ENCODE measurements around the gene EML6. TPM values are rescaled to one million over a fixed set of nuclear protein-coding genes. Genes with fewer than 3 reads are reported as not detected.

EML6 gene
- polyA plus RNA-seq, 1 of the 3 experiments (the other 2 are of a cell fraction) = 1.1 TPM

DNA sequence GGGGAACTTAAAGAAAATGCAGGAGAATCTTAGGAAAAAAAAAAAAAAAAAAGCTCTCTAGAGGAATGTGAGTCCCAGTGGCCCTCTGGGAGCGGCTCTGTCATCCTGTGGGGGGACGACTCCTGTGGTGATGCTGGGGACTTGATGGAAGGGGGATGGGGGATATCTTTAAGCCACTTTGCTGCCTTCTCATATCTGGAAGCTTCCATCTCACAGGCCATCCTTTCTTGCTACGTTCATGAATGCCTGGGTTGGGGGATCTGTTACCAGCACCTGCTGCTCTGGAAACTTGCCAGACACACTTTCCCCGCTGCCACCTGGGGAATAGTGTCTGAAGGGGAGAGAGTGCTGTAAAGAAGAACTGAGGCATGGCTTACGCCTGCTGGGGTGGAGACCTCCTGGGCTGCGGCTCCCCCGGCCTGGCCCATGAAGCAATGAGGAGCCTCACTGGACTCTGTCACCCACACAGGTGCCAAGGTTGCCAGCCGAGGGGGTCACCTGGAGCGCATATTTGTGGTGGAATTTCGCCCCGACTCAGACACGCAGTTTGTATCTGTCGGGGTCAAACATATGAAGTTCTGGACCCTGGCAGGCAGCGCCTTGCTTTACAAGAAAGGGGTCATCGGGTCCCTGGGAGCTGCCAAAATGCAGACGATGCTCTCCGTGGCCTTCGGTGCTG is 234.0 kb downstream of the EML6 start:
- Histone ChIP-seq H3K4me3 (ENCODE audit: low read depth in 2 of 2, low read length in 1 of 2) (no peak overlapping the region), H3K4me1 (ENCODE audit: control insufficient read depth in 1 of 2, insufficient read depth in 2 of 2, low read depth in 1 of 2, low read length in 1 of 2) (peaks cover 5 to 9% of the 10 kb centered on the region in 2 experiments; a peak in 3 of 4 replicates), H3K36me3 (replicated peaks in 1 of 2; ENCODE audit: control insufficient read depth in 1 of 2, insufficient read depth in 2 of 2, low read length in 1 of 2) (peaks cover 2 to 4% of the 10 kb centered on the region in 2 experiments), H3K9me3 (no peaks in the 10 kb centered on the region), H3K4me2 (no peak overlapping the region), H2AFZ (ENCODE audit: low read depth) (no peak overlapping the region), H3K9me2 (no peaks in the 10 kb centered on the region), H3K9ac (no peak overlapping the region), H3K27me3 (ENCODE audit: insufficient read depth) (no peaks in the 10 kb centered on the region), H3K79me2 (ENCODE audit: insufficient read depth) (no peaks in the 10 kb centered on the region), H3K27ac (ENCODE audit: low read depth in 2 of 2, low read length in 1 of 2) (no peak overlapping the region), H4K20me1 (ENCODE audit: insufficient read depth) (no peaks in the 10 kb centered on the region), H3F3A (replicated peaks; ENCODE audit: insufficient read depth) (peaks cover 7% of the 10 kb centered on the region)
- ChIA-PET CTCF (no interaction called here), POLR2A (no interaction called here)
- no peak for DNase-seq
- WGBS (ENCODE audit: low lambda C conversion rate) = 95% methylated on average over 15 of the region's 18 CpGs
- TF ChIP-seq YY1 (IDR thresholded peaks at IDR 0.05; ENCODE audit: low read depth) (no peak), SMC3 (IDR thresholded peaks at IDR 0.05; ENCODE audit: low read depth, low read length) (no peak), FOSL2 (IDR thresholded peaks at IDR 0.05; ENCODE audit: borderline replicate concordance, low read depth) (no peak), MEF2A (IDR thresholded peaks at IDR 0.05; ENCODE audit: borderline replicate concordance, low read depth) (no peak), PBX3 (IDR thresholded peaks at IDR 0.05) (no peak), GATA2 (CRISPR knock-in tag; IDR thresholded peaks at IDR 0.05) (no peak), NRF1 (IDR thresholded peaks at IDR 0.05; ENCODE audit: low read depth, low read length) (no peak), RCOR1 (IDR thresholded peaks at IDR 0.05; ENCODE audit: low read length) (no peak), GABPA (IDR thresholded peaks at IDR 0.05; ENCODE audit: low read depth) (no peak)

DNA sequence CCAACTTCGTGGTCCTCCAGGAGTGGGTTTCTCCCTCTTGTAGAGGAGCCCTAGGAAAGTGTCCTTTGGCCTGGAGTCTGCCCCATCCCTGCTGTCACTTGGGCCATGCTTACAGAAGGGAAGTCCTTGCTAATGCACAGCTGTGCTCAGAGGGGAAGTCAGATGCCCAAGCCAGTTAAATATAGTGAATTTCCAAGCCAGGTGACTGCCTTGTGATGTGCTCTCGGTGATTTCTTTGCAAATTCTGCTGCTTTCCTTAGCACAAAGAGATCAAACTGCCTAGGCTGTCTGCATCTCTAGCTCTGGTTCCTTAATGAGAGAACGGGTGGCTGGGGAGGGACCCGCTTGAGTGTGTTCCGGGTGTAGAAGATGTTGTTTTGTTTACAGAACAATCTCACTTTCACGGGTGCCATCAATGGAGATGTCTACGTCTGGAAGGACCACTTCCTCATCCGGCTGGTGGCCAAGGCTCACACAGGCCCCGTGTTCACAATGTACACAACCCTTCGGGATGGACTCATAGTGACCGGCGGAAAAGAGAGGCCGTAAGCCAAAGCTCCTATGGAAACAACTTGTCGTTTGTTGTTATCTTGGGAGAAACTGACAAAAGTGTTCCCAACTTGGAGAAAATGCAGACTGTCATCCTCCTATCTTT is 235.4 kb downstream of the EML6 start:
- H3F3A ChIP-seq (replicated peaks; ENCODE audit: insufficient read depth) = peaks cover 7% of the 10 kb centered on the region
- POLR2A ChIA-PET = no interaction called here
- peaks cover 0 to 5% of the 10 kb centered on the region in 2 experiments; a peak in 1 of 4 replicates for H3K4me1 ChIP-seq (ENCODE audit: control insufficient read depth in 1 of 2, insufficient read depth in 2 of 2, low read depth in 1 of 2, low read length in 1 of 2)
- no peaks in the 10 kb centered on the region for H3K27me3 ChIP-seq (ENCODE audit: insufficient read depth)
- H3K4me2 ChIP-seq = no peak overlapping the region
- TF ChIP-seq, protein P1, sequence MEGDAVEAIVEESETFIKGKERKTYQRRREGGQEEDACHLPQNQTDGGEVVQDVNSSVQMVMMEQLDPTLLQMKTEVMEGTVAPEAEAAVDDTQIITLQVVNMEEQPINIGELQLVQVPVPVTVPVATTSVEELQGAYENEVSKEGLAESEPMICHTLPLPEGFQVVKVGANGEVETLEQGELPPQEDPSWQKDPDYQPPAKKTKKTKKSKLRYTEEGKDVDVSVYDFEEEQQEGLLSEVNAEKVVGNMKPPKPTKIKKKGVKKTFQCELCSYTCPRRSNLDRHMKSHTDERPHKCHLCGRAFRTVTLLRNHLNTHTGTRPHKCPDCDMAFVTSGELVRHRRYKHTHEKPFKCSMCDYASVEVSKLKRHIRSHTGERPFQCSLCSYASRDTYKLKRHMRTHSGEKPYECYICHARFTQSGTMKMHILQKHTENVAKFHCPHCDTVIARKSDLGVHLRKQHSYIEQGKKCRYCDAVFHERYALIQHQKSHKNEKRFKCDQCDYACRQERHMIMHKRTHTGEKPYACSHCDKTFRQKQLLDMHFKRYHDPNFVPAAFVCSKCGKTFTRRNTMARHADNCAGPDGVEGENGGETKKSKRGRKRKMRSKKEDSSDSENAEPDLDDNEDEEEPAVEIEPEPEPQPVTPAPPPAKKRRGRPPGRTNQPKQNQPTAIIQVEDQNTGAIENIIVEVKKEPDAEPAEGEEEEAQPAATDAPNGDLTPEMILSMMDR (IDR thresholded peaks at IDR 0.05) = no peak
- TF ChIP-seq, protein P2, sequence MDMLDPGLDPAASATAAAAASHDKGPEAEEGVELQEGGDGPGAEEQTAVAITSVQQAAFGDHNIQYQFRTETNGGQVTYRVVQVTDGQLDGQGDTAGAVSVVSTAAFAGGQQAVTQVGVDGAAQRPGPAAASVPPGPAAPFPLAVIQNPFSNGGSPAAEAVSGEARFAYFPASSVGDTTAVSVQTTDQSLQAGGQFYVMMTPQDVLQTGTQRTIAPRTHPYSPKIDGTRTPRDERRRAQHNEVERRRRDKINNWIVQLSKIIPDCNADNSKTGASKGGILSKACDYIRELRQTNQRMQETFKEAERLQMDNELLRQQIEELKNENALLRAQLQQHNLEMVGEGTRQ (IDR thresholded peaks at IDR 0.05; ENCODE audit: borderline replicate concordance, low read depth, low read length) = no peak
- TF ChIP-seq IRF3 (IDR thresholded peaks at IDR 0.05; ENCODE audit: low read depth, low read length) (no peak), MEF2A (IDR thresholded peaks at IDR 0.05; ENCODE audit: borderline replicate concordance, low read depth) (no peak), RCOR1 (IDR thresholded peaks at IDR 0.05; ENCODE audit: low read length) (no peak), FOSL2 (IDR thresholded peaks at IDR 0.05; ENCODE audit: borderline replicate concordance, low read depth) (no peak), EZH2phosphoT487 (IDR thresholded peaks at IDR 0.05; ENCODE audit: borderline replicate concordance, low read depth) (no peak), SIN3A (IDR thresholded peaks at IDR 0.05; ENCODE audit: borderline replicate concordance, low read depth, low read length) (no peak), TAF1 (IDR thresholded peaks at IDR 0.05; ENCODE audit: borderline replicate concordance, low read depth, low read length) (no peak)
- DNase-seq = no peak
- H3K4me3 ChIP-seq (ENCODE audit: low read depth in 2 of 2, low read length in 1 of 2) = no peak overlapping the region
- no peaks in the 10 kb centered on the region for H3K9me2 ChIP-seq
- H3K9ac ChIP-seq = no peak overlapping the region
- no peaks in the 10 kb centered on the region for H3K9me3 ChIP-seq
- H2AFZ ChIP-seq (ENCODE audit: low read depth) = no peak overlapping the region
- no peak overlapping the region for H3K27ac ChIP-seq (ENCODE audit: low read depth in 2 of 2, low read length in 1 of 2)
- H4K20me1 ChIP-seq (ENCODE audit: insufficient read depth) = no peaks in the 10 kb centered on the region
- 98% methylated on average over 14 of the region's 14 CpGs for WGBS (ENCODE audit: low lambda C conversion rate)
- CTCF ChIA-PET = no interaction called here
- no peaks in the 10 kb centered on the region for H3K79me2 ChIP-seq (ENCODE audit: insufficient read depth)
- H3K36me3 ChIP-seq (replicated peaks in 1 of 2; ENCODE audit: control insufficient read depth in 1 of 2, insufficient read depth in 2 of 2, low read length in 1 of 2) = peaks cover 4 to 5% of the 10 kb centered on the region in 2 experiments

All from SK-N-SH (cell line).